HepG2 (cell line): Measurements from ENCODE around the gene GRHL1. TPM values are rescaled to one million over a fixed set of nuclear protein-coding genes. Genes with fewer than 3 reads are reported as not detected.
A peak's percentile ranks its signal among the peaks of the same experiment; 100 is the strongest.

Source experiments
- CHD2 ChIP-seq: IDR thresholded peaks from 2 replicates; pipeline ENCODE4 v1.6.1; 2011; ENCODE audit warnings: low read depth, low read length, improper control_type of control experiment
- CREBL2 ChIP-seq: sonication (generic); formaldehyde crosslinking; IDR thresholded peaks from 2 replicates; pipeline ENCODE4 v1.8.1; 2023; ENCODE audit warnings: missing genetic modification reagents, mild to moderate bottlenecking, borderline replicate concordance
- MTA3 ChIP-seq: sonication (generic); formaldehyde crosslinking; IDR thresholded peaks from 2 replicates; pipeline ENCODE4 v1.4.0; 2020; ENCODE audit warnings: missing genetic modification reagents
- NFATC3 ChIP-seq: sonication (generic); formaldehyde crosslinking; IDR thresholded peaks from 2 replicates; pipeline ENCODE4 v1.5.1; 2020; ENCODE audit warnings: mild to moderate bottlenecking, missing genetic modification reagents
- NR2F1 ChIP-seq, 2 experiments: fragments of 450-650 bp in 1 of 2; formaldehyde crosslinking in 1 of 2; IDR thresholded peaks; 2 replicates each; pipeline versions ENCODE4 v1.5.0 to v1.6.1; 2016 to 2020; ENCODE audit warnings: mild to moderate bottlenecking in 1 of 2, missing compliant biosample characterization in 1 of 2, missing genetic modification reagents in 1 of 2, moderate library complexity in 1 of 2
- PAWR ChIP-seq: sonication (generic); formaldehyde crosslinking; IDR thresholded peaks from 2 replicates; pipeline ENCODE4 v1.4.0; 2020; ENCODE audit warnings: missing genetic modification reagents, mild to moderate bottlenecking, borderline replicate concordance
- PAX8 ChIP-seq: sonication (generic); formaldehyde crosslinking; IDR thresholded peaks from 2 replicates; pipeline ENCODE4 v1.8.0; 2022; ENCODE audit warnings: mild to moderate bottlenecking, missing genetic modification reagents, borderline replicate concordance
- SIN3A ChIP-seq: IDR thresholded peaks from 2 replicates; pipeline ENCODE4 v1.6.1; 2011; ENCODE audit warnings: low read depth, mild to moderate bottlenecking, control low read depth, low read length, borderline replicate concordance
- SP2 ChIP-seq: sonication (generic); formaldehyde crosslinking; IDR thresholded peaks from 2 replicates; pipeline ENCODE4 v1.5.1; 2020; ENCODE audit warnings: mild to moderate bottlenecking, missing genetic modification reagents
- ZFAT ChIP-seq: sonication (generic); formaldehyde crosslinking; conservative IDR thresholded peaks from 2 replicates; pipeline ENCODE4 v1.8.1; 2023; ENCODE audit warnings: missing genetic modification reagents, inconsistent platforms
- ZFP36 ChIP-seq: fragments of 150-350 bp; IDR thresholded peaks from 2 replicates; pipeline ENCODE4 v1.6.1; 2018; ENCODE audit warnings: borderline replicate concordance, low read length, low read depth; ENCODE audit not compliant: partially characterized antibody
- ZNF180 ChIP-seq: sonication (generic); formaldehyde crosslinking; IDR thresholded peaks from 2 replicates; pipeline ENCODE4 v1.4.0; 2020; ENCODE audit warnings: low read depth, missing genetic modification reagents, borderline replicate concordance
- ZNF431 ChIP-seq: sonication (generic); formaldehyde crosslinking; IDR thresholded peaks from 2 replicates; pipeline ENCODE4 v1.9.0; 2022; ENCODE audit warnings: missing genetic modification reagents, low read depth, mild to moderate bottlenecking, borderline replicate concordance
- ZNF563 ChIP-seq: sonication (generic); formaldehyde crosslinking; IDR thresholded peaks from 2 replicates; pipeline ENCODE4 v1.8.0; 2022; ENCODE audit warnings: mild to moderate bottlenecking, moderate library complexity, missing genetic modification reagents
- ZNF574 ChIP-seq: sonication (generic); formaldehyde crosslinking; IDR thresholded peaks from 2 replicates; pipeline ENCODE4 v1.4.0; 2020; ENCODE audit warnings: missing genetic modification reagents
- ZNF703 ChIP-seq: sonication (generic); formaldehyde crosslinking; IDR thresholded peaks from 2 replicates; pipeline ENCODE4 v1.5.1; 2020; ENCODE audit warnings: missing genetic modification reagents, mild to moderate bottlenecking, moderate library complexity, borderline replicate concordance
- ZNF782 ChIP-seq: sonication (generic); formaldehyde crosslinking; IDR thresholded peaks from 2 replicates; pipeline ENCODE4 v1.4.0; 2020; ENCODE audit warnings: missing genetic modification reagents, mild to moderate bottlenecking, borderline replicate concordance
- ZSCAN29 ChIP-seq: sonication (generic); formaldehyde crosslinking; conservative IDR thresholded peaks from 2 replicates; pipeline ENCODE4 v1.4.0; 2020; ENCODE audit warnings: mild to moderate bottlenecking, missing genetic modification reagents
- polyA plus RNA-seq, 8 experiments: library from polyadenylated mRNA; depleted of rRNA in 3 of 8; stranded (reverse) in 7 of 8; unstranded in 1 of 8; fragments of >200 nt; fragmentation: Illumina TruSeq in 4 of 8; extraction: Trizol in 4 of 8; gene quantifications; 2 replicates each; pipeline versions ENCODE4 v1.2.1 to v1.2.3, GENCODE V29; 2011 to 2016; ENCODE audit warnings: low read depth in 4 of 8, missing spikeins in 1 of 8, mixed read lengths in 1 of 8; ENCODE audit not compliant: insufficient read depth in 1 of 8
- total RNA-seq, 5 experiments: library from RNA; depleted of rRNA; stranded (reverse); fragments of >200 nt; fragmentation: Illumina TruSeq; extraction: Trizol; gene quantifications; 2 replicates each; pipeline ENCODE4 v1.2.3, GENCODE V29; 2016; ENCODE audit warnings: low read depth in 1 of 5
- TF ChIP-seq, protein P1 (sequence below): IDR thresholded peaks from 2 replicates; pipeline ENCODE4 v1.6.1; 2016; ENCODE audit warnings: mild to moderate bottlenecking
- TF ChIP-seq, protein P2 (sequence below): IDR thresholded peaks from 2 replicates; pipeline ENCODE4 v1.6.1; 2012; ENCODE audit warnings: inconsistent platforms

GRHL1 gene
- total and polyA plus RNA-seq, 2 of the 13 experiments (the other 11 are each of a cell fraction or from before 2014, with no cell fraction given), result 9.3 to 12.0 TPM

DNA sequence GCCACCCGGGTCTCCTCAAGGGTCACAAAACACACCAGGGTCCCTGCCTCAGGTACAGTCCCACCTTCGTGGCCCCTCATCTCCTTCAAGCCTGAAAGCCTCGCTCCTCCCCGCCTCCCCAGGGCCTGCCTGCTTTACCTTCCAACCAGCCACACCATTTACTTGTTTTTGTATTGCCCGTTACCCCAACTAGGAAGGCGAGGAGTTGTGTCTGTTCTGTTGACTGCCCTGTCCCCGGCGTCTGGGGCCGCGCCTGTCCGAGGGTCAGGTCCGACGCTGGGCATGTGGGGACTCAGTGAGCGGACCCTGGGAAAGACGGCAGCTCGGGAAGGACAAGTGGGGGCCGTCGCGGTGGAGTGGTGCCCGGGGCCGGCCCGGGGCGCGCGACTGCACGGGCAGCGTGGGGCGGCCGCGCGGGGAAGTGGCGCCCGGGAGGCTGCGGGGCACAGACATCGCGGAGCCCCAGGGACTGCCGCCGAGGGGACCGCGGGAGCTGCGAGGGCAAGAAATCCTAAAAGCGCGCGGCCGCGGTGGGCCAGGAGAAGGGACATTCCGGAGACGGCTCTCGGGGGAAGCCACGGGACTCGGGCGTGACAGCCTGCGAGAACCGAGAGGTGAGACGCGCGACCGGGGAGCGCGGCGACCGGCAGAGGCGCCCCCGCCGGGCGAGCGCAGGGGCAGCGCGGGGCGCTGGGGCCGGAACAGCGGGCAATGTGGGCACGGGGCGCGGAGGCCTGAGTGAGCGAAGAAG, 797 bp upstream of the GRHL1 start (continued):
- 0 out of 2 replicates have a peak, but pooled peaks have one; percentile 73 for TF ChIP-seq PAWR (CRISPR knock-in tag)
- no peak for TF ChIP-seq MTA3 (CRISPR knock-in tag)
- no peak for TF ChIP-seq SP2 (CRISPR knock-in tag)
- TF ChIP-seq ZFP36, result no peak
- TF ChIP-seq ZNF563 (CRISPR knock-in tag), result peak; percentile 62
- TF ChIP-seq ZNF180 (CRISPR knock-in tag), result no peak
- no peak for TF ChIP-seq SIN3A
- TF ChIP-seq ZNF703 (CRISPR knock-in tag), result no peak
- TF ChIP-seq CREBL2 (CRISPR knock-in tag), result no peak
- TF ChIP-seq, protein P1, sequence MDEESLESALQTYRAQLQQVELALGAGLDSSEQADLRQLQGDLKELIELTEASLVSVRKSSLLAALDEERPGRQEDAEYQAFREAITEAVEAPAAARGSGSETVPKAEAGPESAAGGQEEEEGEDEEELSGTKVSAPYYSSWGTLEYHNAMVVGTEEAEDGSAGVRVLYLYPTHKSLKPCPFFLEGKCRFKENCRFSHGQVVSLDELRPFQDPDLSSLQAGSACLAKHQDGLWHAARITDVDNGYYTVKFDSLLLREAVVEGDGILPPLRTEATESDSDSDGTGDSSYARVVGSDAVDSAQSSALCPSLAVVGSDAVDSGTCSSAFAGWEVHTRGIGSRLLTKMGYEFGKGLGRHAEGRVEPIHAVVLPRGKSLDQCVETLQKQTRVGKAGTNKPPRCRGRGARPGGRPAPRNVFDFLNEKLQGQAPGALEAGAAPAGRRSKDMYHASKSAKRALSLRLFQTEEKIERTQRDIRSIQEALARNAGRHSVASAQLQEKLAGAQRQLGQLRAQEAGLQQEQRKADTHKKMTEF (CRISPR knock-in tag), result no peak; the same call in 1 of the 2 replicates
- peak; percentile 35; the same call in 1 of the 2 replicates for TF ChIP-seq ZNF574 (CRISPR knock-in tag)
- no peak for TF ChIP-seq NR2F1 (CRISPR knock-in tag; IDR thresholded peaks at IDR 0.05)
- no peak for TF ChIP-seq ZSCAN29
- peak; percentile 71; the same call in 1 of the 2 replicates for TF ChIP-seq ZFAT (CRISPR knock-in tag)
- peak; percentile 64 for TF ChIP-seq CHD2
- 0 out of 2 replicates have a peak, but pooled peaks have one; percentile 71 for TF ChIP-seq ZNF782 (CRISPR knock-in tag)
- 0 out of 2 replicates have a peak, but pooled peaks have one; percentile 53 for TF ChIP-seq PAX8
- TF ChIP-seq NFATC3 (CRISPR knock-in tag), result 0 out of 2 replicates have a peak, but pooled peaks have one; percentile 63
- no peak for TF ChIP-seq ZNF431 (CRISPR knock-in tag)
- TF ChIP-seq, protein P2, sequence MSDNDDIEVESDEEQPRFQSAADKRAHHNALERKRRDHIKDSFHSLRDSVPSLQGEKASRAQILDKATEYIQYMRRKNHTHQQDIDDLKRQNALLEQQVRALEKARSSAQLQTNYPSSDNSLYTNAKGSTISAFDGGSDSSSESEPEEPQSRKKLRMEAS, result peak; percentile 60
